ENCODE data around the gene TMED7. TPM values are rescaled to one million over a fixed set of nuclear protein-coding genes. Genes with fewer than 3 reads are reported as not detected.

TMED7 gene
- total and polyA plus RNA-seq, 4 donors = 43.4 to 140 (median 65.8) TPM

- no peaks in the 10 kb centered on the region for H3K27me3 ChIP-seq (ENCODE audit: control insufficient read depth in 4 of 4, insufficient read depth in 4 of 4, low read length in 3 of 4)
- H3K27ac ChIP-seq (ENCODE audit: low read depth in 1 of 2, low read length in 2 of 2) = no peak overlapping the region
- WGBS = 93% methylated on average over 6 of the region's 6 CpGs
- peaks cover 0 to 3% (median 0%) of the 10 kb centered on the region in 4 donors for H3K36me3 ChIP-seq (ENCODE audit: control insufficient read depth in 4 of 4, insufficient read depth in 3 of 4, low read depth in 1 of 4, low read length in 3 of 4)
- no peak overlapping the region for H3K4me3 ChIP-seq (ENCODE audit: low read depth in 1 of 3, low read length in 3 of 3)
- H3K4me1 ChIP-seq (ENCODE audit: control insufficient read depth in 4 of 4, insufficient read depth in 4 of 4, low read length in 3 of 4) = no peaks in the 10 kb centered on the region
- H3K9me3 ChIP-seq (ENCODE audit: control insufficient read depth in 4 of 4, low read length in 3 of 4) = no peaks in the 10 kb centered on the region
- TF ChIP-seq MAX (IDR thresholded peaks at IDR 0.05) = no peak
- no peak for TF ChIP-seq YY1 (IDR thresholded peaks at IDR 0.05)
- TF ChIP-seq CTCF (IDR thresholded peaks at IDR 0.05; ENCODE audit: low read depth, low read length, missing input control) = no peak
- no peak for TF ChIP-seq FOXA1 (IDR thresholded peaks at IDR 0.05)
- no peak for TF ChIP-seq HNF4A (conservative IDR thresholded peaks at IDR 0.05)
- TF ChIP-seq EGR1 (IDR thresholded peaks at IDR 0.05; ENCODE audit: low read depth in 2 of 2) = no peak
- no peak for TF ChIP-seq SP1 (IDR thresholded peaks at IDR 0.05)
- TF ChIP-seq ATF3 (IDR thresholded peaks at IDR 0.05) = no peak
- TF ChIP-seq GABPA (IDR thresholded peaks at IDR 0.05 in 1 of 2, conservative IDR thresholded peaks at IDR 0.05 in 1 of 2) = no peak
- no peak for TF ChIP-seq RXRA (IDR thresholded peaks at IDR 0.05)
- no peak for TF ChIP-seq NR2F2 (IDR thresholded peaks at IDR 0.05)
- no peak for TF ChIP-seq REST (IDR thresholded peaks at IDR 0.05)
- no peak for TF ChIP-seq ZBTB33 (IDR thresholded peaks at IDR 0.05)
- TF ChIP-seq FOXA2 (IDR thresholded peaks at IDR 0.05) = no peak
- no peak for TF ChIP-seq HNF4G (IDR thresholded peaks at IDR 0.05)
- no peak for DNase-seq (ENCODE audit: low spot score)
- H3K9ac ChIP-seq (ENCODE audit: low read depth in 1 of 2, low read length in 2 of 2) = no peak overlapping the region
Measured at GRCh38 chr5:115577741-115578140, 48.1 kb downstream of the TMED7 start.

GRCh38 chr5:115577329-115577728, 48.5 kb downstream of the TMED7 start:
- no peaks in the 10 kb centered on the region for H3K4me1 ChIP-seq (ENCODE audit: control insufficient read depth in 4 of 4, insufficient read depth in 4 of 4, low read length in 3 of 4)
- no peak overlapping the region for H3K27ac ChIP-seq (ENCODE audit: low read depth in 1 of 2, low read length in 2 of 2)
- H3K9ac ChIP-seq (ENCODE audit: low read depth in 1 of 2, low read length in 2 of 2) = no peak overlapping the region
- DNase-seq (ENCODE audit: low spot score) = no peak
- 60% methylated on average over 2 of the region's 2 CpGs for WGBS
- no peaks in the 10 kb centered on the region for H3K27me3 ChIP-seq (ENCODE audit: control insufficient read depth in 4 of 4, insufficient read depth in 4 of 4, low read length in 3 of 4)
- H3K4me3 ChIP-seq (ENCODE audit: low read depth in 1 of 3, low read length in 3 of 3) = no peak overlapping the region
- H3K9me3 ChIP-seq (ENCODE audit: control insufficient read depth in 4 of 4, low read length in 3 of 4) = no peaks in the 10 kb centered on the region
- H3K36me3 ChIP-seq (ENCODE audit: control insufficient read depth in 4 of 4, insufficient read depth in 3 of 4, low read depth in 1 of 4, low read length in 3 of 4) = peaks cover 0 to 3% (median 0%) of the 10 kb centered on the region in 4 donors
- TF ChIP-seq REST (IDR thresholded peaks at IDR 0.05) = no peak
- no peak for TF ChIP-seq GABPA (IDR thresholded peaks at IDR 0.05 in 1 of 2, conservative IDR thresholded peaks at IDR 0.05 in 1 of 2)
- TF ChIP-seq MAX (IDR thresholded peaks at IDR 0.05) = no peak
- TF ChIP-seq NR2F2 (IDR thresholded peaks at IDR 0.05) = no peak
- no peak for TF ChIP-seq HNF4A (conservative IDR thresholded peaks at IDR 0.05)
- no peak for TF ChIP-seq YY1 (IDR thresholded peaks at IDR 0.05)
- TF ChIP-seq FOXA1 (IDR thresholded peaks at IDR 0.05) = no peak
- no peak for TF ChIP-seq ZBTB33 (IDR thresholded peaks at IDR 0.05)
- no peak for TF ChIP-seq ATF3 (IDR thresholded peaks at IDR 0.05)
- TF ChIP-seq JUND (IDR thresholded peaks at IDR 0.05) = no peak
- no peak for TF ChIP-seq HNF4G (IDR thresholded peaks at IDR 0.05)
